Lower leg skin (tissue), 4 donors: ENCODE results near the gene SUFU. TPM values are rescaled to one million over a fixed set of nuclear protein-coding genes. Genes with fewer than 3 reads are reported as not detected.

Experiments used
- DNase-seq, 2 donors: peaks; one replicate each; pipeline ENCODE4 v3.0.0-alpha.2; 2019; ENCODE audit warnings: low spot score in 2 of 2
- H3K4me3 ChIP-seq: fragments of 200-600 bp; sonication (generic); 2 replicates; pipeline ENCODE4 v1.5.1; 2017; ENCODE audit warnings: mild to moderate bottlenecking, low read depth; ENCODE audit not compliant: poor library complexity, severe bottlenecking
- POLR2A ChIP-seq, 2 donors: fragments of 450-650 bp; IDR thresholded peaks; one replicate each; pipeline ENCODE4 v1.6.1; 2016 to 2017; ENCODE audit warnings: antibody characterized with exemption in 2 of 2, mild to moderate bottlenecking in 1 of 2, moderate library complexity in 1 of 2
- WGBS, 2 donors: methylation state at CpG; one replicate each; pipeline ENCODE4 v1.1.5; 2018; 5-methylcytosine and 5-hydroxymethylcytosine counted together
- intact Hi-C: fragments of 100-400 bp; cut with DNase I; formaldehyde crosslinking; loops from one replicate; pipeline ENCODE4 v1.15.0; 2023; ENCODE audit warnings: low total_unique reads
- total RNA-seq, 4 donors: library from RNA; depleted of rRNA; stranded (reverse); fragments of >200 nt; gene quantifications; one replicate each; pipeline ENCODE4 v1.1.0, GENCODE V29; 2016
- TF ChIP-seq, protein P1 (sequence below), 3 donors: fragments of 450-650 bp; IDR thresholded peaks; one replicate each; pipeline ENCODE4 v1.5.1; 2016; ENCODE audit warnings: antibody characterized with exemption in 3 of 3, mild to moderate bottlenecking in 3 of 3, moderate library complexity in 2 of 3

The SUFU gene
- total RNA-seq, 4 donors from 2014 or later: 15.8 to 19.8 (median 18.0) TPM

DNA sequence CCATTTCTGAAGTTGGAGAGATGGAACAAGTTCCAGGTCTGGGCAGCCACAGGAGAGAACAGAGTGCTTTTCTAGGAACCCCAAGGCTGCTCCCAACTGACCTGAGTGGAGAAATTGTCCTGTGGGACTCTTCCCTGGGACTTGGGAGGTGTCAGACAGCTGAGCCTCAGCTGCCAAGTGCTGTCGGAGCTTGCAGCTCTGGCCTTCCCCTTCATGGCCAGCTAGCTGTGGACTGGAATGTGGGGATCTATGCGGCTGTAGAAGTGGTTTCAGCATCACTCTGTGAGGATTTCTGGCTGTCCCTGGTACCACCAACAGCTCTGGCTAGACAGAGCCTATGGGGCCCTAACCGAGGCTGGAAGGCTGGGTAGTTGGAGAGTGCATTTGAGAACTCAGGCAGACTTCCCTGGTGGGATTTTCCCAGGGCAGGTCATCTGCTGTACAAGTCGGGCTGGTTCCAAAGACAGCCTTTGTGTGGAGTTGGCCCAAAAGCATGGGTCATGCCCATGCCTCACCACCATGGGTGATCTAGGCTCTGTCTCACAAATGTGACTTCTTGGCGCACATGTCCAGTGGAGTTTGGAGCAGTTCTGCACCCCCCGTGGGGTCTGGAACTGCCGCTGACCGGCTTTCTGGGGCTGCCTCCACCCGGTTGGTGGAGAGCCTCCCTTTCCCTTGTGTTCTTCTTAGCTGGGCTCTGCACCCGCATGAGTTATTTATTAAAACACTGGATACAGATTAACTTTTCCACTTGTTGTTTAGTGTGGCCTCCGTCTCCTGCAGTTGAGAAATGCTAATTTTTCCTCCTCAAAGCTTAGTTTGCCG is 10.9 kb downstream of the SUFU start:
- peak in 1 of 2 donors; percentile 70 for DNase-seq
- intact Hi-C loops: no loop called here
- no peak overlapping the region for H3K4me3 ChIP-seq
- no peak for TF ChIP-seq POLR2A (IDR thresholded peaks at IDR 0.05)
- TF ChIP-seq, protein P1, sequence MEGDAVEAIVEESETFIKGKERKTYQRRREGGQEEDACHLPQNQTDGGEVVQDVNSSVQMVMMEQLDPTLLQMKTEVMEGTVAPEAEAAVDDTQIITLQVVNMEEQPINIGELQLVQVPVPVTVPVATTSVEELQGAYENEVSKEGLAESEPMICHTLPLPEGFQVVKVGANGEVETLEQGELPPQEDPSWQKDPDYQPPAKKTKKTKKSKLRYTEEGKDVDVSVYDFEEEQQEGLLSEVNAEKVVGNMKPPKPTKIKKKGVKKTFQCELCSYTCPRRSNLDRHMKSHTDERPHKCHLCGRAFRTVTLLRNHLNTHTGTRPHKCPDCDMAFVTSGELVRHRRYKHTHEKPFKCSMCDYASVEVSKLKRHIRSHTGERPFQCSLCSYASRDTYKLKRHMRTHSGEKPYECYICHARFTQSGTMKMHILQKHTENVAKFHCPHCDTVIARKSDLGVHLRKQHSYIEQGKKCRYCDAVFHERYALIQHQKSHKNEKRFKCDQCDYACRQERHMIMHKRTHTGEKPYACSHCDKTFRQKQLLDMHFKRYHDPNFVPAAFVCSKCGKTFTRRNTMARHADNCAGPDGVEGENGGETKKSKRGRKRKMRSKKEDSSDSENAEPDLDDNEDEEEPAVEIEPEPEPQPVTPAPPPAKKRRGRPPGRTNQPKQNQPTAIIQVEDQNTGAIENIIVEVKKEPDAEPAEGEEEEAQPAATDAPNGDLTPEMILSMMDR (IDR thresholded peaks at IDR 0.05): no peak
- 67 to 69% methylated on average over 11 to 12 of the region's 12 CpGs for WGBS, 2 donors

DNA sequence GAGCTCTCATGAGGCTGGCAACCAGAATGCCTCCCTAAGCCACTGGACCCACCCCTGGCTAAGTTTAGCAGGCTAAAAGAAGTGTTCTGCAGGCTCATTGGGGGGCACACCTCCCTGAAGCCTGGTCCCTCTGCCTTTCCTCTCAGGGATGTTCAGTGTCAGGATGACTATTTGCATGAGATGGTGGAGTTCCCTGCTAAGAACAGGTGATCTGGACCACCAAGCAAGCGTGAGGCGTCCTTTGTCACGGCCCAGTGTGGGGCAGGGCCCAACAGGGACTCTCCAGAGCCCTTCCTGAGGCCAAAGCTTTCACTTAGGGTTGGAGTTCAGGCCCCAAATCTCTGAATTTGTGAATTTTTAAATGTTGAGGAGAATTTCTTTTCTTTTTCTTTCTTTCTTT is 12.0 kb downstream of the SUFU start:
- 96 to 98% methylated on average over 3 of the region's 3 CpGs for WGBS, 2 donors
- no peak for DNase-seq
- H3K4me3 ChIP-seq: no peak overlapping the region
- TF ChIP-seq POLR2A (IDR thresholded peaks at IDR 0.05): no peak
- TF ChIP-seq, protein P1 (IDR thresholded peaks at IDR 0.05): no peak
- intact Hi-C loops: no loop called here

- 75 to 77% methylated on average over 3 of the region's 3 CpGs for WGBS, 2 donors
- TF ChIP-seq POLR2A (IDR thresholded peaks at IDR 0.05): no peak
- TF ChIP-seq, protein P1 (IDR thresholded peaks at IDR 0.05): no peak
- H3K4me3 ChIP-seq: no peak overlapping the region
- intact Hi-C loops: no loop called here
- DNase-seq: no peak
These were observed 13.8 kb downstream of the SUFU start for GRCh38 chr10:102517553-102517952.

DNA sequence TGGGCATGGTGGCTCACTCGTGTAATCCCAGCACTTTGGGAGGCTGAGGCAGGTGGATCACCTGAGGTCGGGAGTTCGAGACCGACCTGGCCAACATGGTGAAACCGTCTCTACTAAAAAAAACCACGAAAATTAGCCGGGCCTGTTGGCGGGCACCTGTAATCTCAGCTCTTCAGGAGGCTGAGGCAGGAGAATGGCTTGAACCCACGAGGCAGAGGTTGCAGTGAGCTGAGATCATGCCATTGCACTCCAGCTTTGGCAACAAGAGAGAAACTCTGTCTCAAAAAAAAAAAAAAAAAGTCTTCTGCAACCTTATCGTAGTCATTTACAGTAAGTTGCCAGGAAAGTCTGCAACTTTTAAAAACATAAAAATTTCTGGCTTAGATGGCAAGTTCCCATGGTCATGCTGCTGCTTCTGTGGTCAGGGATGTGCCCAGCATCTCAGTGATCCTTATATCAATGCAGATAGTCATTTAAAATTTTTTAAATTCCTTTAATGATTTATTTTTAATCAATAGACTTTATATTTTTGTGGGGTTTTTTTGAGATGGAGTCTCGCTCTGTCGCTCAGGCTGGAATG is 15.6 kb downstream of the SUFU start:
- H3K4me3 ChIP-seq: no peak overlapping the region
- TF ChIP-seq, protein P1 (IDR thresholded peaks at IDR 0.05): no peak
- no peak for TF ChIP-seq POLR2A (IDR thresholded peaks at IDR 0.05)
- intact Hi-C loops: no loop called here
- peak in 1 of 2 donors; percentile 3 for DNase-seq
- 87 to 88% methylated on average over 12 of the region's 12 CpGs for WGBS, 2 donors

DNA sequence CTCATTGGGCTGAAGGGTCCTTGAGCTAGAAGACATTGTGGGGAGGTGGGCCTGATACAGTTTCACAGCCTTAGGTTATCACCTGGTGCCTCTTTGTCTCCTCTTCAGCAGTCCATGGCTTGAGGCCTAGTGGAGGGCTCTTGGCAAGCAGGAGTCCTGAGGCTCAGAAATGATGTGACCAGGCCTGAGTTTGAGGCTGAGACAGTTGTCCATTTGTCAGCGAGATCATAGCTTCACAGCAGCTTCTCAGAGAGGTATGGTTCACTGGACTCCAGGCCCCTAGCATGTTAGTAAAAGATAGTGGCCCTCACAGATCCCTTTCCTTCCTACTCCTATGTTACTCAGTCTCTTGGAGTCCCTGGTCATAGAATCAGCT is 19.1 kb downstream of the SUFU start:
- intact Hi-C loops: no loop called here
- 100% methylated on average over 1 of the region's 1 CpG for WGBS, 2 donors
- H3K4me3 ChIP-seq: no peak overlapping the region
- TF ChIP-seq, protein P1 (IDR thresholded peaks at IDR 0.05): no peak
- no peak for TF ChIP-seq POLR2A (IDR thresholded peaks at IDR 0.05)
- DNase-seq: peak in 1 of 2 donors; percentile 32
